HG03378 (cell line): Measurements from ENCODE around the gene INS.
"Not testable (repeated sequence)": the region's sequence is repeated elsewhere in the genome, so short reads cannot be mapped to it uniquely, and the experiment has no call there.

ENCODE experiments used
- ATAC-seq: cut with Tn5 transposase; IDR thresholded peaks from one replicate; pipeline ENCODE4 v1.9.1; 2021; ENCODE audit warnings: mild to moderate bottlenecking, moderate library complexity; ENCODE audit not compliant: unreplicated experiment

Gene INS

DNA sequence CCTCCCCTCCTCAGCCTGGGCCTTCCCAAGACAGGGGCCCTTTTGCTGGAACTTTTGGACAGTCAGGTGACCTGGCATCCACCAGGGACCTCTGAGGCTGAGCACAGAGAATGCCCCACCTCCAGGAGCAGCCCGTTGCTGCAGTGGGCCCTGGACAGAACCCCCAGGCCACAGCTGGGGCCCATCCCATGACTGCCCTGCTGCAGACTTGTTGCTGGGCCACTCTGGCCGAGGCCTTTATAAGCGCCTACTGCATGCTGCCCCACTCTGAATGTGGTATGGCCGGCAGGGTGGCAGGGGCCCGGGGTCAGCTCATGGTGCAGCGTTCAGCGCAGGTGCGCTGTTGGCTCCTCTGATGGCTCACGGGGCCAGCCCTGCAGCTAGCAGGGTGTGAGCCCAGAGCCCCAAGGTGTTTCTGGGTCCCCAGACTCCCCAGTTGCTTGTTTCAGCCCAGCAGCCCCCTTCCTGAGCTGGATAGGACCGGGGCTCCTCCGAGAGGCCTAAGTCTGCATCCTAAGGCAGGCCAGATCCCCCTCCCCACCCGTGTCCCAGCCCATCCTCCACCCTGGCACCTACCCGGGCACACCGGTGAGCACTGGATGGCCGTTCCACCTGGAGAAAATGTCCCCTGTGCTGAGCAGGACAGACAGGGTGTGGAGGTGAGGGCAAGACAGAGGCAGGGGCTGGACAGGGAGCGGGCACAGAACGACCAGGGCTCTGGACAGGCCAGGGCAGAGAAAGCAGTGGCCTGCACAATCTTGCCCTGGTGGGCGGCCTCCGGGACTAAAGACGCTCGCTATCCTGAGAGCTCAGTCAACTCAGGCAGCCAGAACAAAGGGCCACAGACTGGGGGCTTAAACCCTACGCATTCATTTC is 38.7 kb upstream of the INS start:
- no peak for ATAC-seq

DNA sequence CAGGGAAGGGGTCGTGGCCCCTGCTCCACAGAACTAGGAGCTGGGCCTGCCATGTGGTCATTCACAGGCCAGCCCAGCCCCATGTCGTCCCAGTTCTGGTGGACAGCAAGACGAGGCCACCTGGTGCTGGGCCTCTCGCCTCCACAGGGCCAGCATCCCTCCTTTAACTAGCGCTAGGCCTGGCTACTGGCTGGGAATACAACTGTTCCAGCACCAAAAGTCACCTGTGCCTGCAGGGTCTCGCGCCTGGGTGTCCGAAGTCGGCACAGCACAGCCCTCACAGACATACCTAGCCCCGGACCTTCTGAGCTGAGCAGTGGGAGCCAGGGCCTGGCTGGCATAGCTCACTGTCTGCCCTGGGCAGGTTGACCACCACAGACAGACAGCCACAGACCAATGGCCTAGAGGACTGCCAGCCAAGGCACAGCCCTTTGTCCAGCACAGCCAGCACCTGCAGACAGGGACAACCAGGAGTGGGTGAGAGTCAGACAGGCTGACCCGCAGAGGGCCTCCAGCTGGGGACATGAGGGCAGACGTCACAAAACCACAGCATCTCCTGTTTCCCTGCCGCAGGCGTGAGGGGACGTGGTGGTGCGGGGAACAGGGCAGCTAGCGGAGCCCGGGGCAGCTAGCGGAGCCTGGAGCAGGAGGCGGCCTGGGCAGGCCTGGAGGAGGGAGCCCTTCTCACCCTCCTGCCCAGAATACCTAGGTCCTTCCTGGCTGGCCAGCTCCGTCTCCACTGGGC is 37.8 kb upstream of the INS start:
- no peak for ATAC-seq

DNA sequence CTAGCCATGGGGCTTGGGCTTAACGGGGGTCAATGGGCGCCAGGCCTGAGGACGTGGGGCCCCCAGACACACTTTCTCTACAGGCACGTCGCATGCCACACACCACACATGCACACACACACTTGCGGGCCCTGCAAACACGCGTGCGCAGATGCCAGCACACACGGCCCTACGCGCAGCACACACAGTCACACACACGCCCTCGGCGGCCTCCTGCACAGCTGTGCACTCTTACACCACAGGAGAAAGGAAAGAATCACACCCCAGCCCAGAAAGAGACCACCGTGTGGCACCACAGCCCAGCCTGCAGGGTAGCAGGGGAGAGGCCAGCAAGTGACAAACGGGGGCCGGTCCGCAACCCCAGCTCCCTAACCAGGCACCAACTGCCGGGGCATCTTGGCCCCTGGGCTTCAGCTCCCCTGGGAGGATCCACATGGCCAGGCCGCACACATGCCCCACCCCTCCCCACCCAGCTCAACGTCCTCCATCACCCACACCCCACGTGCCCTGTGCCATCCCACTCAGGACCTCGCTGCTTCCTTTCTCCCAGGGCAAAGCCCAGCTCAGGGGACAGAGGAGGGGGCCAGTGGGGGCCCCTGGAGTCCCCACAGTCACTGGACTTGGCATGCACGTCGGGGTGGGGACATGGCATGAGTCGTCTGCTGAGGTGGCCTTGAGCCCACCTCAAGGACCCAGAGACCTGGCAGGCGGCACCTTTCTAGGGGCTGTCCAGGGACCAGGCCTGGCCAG is 36.9 kb upstream of the INS start:
- ATAC-seq, result no peak

DNA sequence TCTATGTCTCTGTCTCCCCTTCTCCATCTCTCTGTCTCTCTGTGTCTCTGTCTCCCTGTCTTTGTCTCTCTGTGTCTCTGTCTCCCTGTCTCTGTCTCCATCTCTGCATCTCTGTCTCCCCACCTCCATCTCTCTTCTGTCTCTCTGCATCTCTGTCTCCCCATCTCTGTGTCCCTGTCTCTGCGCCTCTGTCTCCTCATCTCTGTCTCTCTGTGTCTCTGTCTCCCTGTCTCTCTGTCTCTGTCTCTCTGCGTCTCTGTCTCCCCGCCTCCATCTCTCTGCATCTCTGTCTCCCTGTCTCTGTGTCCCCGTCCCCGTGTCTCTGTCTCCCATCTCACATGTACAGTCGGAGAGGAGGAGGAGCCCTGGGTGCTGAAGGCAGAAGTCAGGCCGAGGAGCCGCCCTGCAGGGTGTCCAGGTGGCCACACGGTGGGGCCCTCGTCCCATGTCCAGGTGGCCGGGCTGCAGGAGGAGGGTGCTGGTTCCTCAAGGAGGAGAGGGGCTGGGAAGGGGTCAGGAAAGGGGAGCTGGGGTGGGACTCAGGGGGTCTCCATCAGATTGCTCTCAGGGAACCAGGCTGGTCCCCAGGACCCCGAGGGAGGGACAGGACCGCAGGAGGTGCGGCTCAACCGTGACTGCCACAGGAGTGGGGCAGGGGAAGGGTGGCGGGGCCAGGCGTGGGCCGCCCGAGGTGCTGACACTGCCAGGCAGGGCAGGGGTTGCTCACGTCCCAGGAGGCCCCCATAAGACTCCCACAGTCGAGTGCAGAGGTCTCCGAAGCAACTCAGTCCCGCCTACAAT is 36.2 kb upstream of the INS start:
- ATAC-seq, result no peak

DNA sequence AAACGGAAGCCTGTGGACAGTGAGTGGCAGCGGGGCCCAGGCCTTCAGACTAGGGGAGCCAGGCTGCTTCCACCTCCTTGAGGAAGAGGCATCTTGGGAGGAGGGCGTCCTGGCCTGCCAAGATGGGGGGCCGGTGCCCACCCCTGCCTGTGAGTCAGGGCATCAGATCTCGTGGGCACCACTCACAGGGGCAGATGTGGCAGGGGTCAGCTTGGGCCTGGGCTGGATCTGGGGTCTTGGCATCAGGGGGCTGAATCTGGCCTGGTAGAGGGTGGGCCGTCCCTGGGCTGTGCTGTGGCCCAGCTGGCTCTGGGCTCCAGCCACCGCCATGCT is 34.7 kb upstream of the INS start:
- no peak for ATAC-seq

DNA sequence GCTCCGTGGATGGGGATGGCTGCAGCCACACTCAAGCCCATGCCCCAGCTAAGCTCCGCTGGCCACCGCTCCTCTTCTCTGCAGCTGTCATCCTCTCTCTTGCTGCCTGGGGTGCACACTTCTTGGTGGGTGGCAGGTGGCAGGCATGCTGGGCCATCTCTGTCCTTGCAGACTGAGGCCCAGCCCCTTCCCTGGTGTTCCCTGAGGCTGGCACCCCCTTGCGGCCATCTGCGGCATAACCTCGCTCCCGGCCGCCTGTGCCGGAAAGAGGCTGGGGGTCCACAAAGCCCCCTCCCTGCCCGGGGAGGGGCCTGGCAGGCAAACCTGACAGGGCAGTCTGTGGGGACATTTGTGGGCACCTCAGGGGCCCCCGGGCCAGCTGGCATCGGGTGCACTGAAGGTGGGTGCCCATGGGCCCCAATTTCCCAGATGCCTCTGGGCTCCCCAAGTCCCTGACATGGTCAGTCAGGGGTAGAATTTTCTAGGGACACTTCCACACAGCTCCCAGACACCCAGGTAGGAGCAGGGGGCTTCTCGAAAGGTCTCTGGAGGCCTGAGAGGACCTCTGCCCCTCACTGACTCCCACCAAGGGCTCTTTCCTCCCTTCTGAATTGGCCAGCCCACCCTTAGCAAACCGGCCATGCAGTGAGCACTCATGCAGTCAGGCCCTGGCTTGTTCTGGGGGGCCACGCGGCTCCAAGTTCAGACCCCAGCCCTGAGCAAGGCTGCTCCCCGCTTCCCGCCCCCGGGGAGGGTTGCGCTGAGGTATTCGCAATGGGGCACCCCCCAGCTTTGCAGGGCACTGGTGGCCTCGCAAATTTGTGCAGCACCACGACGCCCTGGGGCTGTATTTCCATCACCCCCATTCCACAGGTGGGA is 34.1 kb upstream of the INS start:
- ATAC-seq, result no peak

DNA sequence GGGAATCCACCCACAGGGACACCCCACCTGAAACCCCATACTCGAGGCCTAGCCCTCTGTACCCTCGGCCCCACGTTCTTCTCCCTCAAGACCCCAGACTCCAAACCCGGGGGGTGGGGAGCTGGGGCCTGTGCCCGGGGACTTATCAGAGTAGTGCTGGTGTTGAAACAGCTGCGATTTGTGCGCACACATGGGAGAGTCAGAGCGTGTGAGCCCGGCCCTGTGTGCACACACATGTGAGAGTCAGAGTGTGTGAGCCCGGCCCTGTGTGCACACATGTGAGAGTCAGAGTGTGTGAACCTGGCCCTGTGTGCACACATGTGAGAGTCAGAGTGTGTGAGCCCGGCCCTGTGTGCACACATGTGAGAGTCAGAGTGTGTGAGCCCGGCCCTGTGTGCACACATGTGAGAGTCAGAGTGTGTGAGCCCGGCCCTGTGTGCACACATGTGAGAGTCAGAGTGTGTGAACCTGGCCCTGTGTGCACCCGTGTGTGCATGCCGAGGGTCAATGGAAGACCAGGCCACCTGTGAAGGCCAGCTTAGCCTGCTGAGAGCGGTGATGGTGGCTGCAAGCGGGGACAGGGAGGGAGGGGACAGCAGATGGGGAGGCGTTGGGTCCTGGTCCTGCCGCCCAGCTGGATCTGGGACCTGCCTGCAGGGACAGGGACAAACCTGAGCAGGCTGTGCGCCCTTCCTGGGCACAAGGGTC is 33.0 kb upstream of the INS start:
- ATAC-seq, result not testable (repeated sequence)

DNA sequence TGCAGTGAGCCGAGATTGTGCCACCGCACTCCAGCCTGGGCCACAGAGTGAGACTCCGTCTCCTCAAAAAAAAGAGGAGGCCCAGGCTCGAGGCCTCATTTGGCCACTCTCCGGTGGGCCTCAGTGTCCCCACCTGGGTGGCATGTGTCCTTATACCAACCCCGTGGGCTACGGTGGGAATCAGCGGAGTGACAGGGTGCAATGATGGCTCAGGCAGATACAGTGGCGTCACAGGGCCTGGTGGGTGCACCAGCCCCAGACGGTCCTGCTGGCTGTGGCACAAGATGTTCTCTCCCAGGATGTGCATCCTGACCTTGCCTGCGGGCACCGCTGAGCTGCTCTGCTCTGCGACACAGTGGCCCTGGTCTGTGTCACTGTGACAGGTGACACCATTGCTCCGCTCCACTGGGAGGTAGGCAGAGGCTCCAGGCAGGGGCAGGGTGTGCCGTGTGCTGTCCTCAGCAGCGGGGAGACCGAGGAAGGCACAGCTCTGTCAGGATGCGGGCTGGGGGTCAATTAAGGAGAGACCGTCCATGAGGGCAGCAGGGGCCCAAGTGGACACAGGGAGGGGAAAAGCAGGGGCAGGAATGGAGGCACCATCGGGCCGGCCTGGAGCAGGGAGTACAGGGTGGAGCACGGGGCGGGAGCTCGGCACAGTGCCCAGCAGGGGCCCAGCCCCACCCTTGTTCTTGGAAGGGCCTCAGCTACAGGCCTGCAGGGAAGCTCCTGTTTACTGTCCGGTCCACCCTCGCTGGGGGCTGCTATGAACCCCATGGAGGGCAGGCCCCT is 32.3 kb upstream of the INS start:
- ATAC-seq, result no peak

DNA sequence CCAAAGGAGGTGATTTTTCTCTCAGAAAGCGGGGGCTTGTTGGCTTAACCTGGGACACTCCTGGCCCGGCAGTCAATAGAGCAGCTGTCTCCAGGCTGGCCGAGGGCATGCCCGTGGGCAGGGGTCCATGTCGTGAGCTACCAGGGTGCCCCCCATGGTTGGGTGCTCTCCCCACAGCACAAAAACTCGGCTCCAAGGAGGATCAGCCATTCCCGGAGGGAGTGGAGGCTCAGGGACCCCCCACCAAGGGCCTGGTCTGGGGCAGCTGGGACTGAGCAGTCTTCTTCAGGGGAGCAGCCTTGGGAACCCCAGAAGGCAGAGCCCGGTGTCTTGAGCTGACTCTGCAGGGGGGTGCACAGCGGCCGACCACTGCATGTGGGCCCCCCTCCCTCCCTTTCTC is 31.4 kb upstream of the INS start:
- no peak for ATAC-seq

DNA sequence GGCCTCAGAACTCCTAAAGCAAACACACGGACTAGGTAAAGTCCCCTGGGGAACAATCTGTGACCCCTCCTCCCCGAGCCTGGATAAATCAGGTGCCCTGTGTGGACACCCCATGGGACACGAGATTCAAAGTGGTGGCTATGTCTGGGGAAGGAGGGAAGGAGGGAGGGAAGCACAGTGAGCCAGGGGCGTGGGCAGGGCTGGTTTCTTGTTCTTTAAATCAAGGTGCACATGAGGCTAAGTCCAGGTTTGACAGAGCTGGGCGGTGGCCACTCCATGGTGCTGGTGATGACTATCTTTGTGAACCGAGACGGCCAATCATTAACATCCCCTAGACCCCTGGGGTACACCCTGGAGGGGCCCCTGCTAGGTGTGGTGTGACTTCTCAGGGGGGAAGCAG is 30.9 kb upstream of the INS start:
- no peak for ATAC-seq

DNA sequence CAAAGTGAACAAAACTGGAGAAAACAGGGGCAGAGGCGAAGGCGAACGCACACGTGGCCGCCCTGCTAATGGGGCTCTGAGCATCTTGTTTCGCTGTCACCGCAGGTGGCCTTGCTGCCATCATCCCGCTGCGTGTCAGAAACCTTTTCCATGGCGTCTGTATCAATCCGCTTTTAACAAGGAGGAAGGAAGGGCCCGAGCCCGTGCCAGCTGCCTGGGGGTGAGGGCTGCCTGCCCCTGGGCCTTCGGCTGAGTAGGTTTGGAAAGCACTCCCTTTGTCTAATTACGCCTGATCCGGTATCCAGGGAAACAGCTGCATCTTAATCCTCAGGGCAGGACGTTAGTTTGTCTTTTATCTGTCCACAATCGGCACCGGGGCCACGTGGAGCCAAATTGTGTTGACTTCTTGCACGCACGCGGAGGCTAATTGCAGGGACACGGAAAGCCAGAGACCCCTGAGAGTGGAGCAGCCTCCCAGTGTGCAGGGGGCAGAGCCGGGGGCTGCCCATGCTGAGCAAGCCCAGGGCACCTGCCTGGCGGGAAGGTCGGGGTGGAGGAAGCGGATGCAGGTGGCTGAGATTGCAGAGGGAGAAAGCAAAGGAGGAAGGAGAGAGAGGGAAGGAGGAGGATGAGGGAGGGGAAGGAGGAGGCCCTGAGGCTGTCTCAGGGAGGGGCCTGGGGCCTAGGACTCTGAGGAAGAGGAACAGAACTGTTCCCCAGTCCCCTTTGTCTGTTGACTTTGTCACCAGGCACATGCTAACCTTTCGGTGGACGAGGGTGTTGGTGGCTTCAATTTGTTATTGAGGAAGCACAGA is 29.9 kb upstream of the INS start:
- no peak for ATAC-seq

DNA sequence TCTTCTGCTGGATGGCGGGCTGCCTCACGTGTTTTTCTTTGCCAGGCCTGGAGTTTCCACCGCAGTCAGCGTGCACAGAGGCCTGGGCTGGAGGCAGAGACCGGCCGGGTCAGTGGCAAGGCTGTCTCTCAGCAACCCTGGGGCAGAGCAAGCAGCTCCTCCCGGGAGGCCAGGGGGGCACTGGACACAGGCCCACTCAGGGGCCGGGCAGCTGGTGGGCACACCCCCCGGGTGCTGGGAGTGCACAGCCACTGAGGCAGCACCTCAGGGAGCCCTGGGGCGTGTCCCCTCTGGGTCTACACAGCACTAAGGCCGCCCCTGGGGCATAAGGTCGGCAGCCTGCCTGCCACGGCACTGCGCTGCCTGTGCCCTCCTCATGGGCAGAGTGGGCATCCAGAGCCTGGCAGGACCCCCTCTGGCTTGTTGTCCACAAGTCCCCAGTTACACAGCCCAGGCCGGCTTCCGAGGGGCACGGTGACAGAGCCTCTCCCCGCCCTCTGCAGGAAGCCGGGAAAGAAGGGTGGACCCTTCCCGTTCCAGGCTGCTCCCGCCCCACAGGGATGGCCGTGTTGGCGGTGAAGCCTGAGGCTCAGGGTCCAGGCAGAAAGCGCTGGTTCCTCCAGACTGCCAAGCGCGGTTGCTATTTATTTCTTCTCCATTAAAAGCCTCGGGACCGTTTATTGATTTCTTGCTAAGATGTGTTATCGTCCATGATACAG is 29.1 kb upstream of the INS start:
- ATAC-seq, result no peak

DNA sequence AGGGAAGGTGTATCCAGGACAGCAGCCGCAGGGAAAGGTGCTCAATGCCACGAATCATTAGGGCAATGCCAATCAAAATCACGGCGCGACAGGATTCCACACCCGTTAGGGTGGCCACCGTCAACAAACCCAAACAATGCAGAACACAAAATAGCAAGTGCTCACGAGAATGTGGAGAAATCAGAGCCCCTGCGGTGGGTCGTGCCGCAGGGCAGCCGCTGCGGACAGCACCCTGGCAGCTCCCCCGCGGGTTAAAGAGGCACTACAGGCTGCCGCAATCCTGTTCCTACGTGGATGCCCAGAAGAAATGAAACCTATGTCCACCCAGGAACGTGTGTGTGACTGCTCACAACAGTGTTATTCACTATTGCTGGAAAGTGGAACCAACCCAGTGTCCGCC is 27.7 kb upstream of the INS start:
- ATAC-seq, result no peak

DNA sequence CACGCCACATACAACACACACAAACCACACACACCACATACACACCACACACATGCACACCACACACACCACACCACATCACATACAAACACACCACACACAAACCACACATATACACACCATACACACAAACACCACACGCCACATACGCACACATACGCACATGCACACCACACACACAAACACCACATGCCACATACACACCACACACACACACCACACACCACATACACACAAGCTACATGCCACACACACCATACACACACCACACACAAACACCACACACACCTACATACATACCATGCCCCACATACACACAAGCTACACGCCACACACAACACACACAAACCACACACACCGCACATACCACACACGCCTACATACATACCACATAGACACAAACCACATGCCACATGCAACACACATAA is 26.3 kb upstream of the INS start:
- ATAC-seq, result no peak

DNA sequence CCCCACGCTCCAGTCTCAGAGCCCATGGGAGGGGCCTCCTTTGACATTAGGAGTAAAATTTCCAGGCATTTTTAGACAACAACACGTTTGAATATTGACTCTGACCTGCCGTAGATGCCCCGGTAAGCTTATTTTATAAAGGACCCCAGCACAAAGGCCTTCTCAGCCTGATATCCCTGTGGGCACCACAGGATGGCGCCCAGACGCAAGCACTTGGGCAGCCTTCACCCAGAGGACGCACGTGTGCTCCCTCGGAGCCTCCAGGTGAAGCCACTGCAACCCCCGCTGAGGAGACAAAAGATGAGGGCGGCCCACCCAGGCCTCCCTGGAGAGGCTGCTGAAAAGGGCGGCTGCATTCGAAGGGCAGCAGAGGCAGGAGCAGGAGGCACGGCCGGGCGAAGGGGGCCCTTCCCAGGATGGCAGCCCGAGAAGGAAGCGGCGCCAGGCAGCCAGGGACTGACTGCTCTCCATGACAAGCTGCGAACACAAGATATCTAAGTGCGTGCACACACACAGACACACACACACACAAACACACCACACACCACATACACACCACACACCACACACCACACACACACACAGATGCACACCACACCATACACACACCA is 25.8 kb upstream of the INS start:
- no peak for ATAC-seq

DNA sequence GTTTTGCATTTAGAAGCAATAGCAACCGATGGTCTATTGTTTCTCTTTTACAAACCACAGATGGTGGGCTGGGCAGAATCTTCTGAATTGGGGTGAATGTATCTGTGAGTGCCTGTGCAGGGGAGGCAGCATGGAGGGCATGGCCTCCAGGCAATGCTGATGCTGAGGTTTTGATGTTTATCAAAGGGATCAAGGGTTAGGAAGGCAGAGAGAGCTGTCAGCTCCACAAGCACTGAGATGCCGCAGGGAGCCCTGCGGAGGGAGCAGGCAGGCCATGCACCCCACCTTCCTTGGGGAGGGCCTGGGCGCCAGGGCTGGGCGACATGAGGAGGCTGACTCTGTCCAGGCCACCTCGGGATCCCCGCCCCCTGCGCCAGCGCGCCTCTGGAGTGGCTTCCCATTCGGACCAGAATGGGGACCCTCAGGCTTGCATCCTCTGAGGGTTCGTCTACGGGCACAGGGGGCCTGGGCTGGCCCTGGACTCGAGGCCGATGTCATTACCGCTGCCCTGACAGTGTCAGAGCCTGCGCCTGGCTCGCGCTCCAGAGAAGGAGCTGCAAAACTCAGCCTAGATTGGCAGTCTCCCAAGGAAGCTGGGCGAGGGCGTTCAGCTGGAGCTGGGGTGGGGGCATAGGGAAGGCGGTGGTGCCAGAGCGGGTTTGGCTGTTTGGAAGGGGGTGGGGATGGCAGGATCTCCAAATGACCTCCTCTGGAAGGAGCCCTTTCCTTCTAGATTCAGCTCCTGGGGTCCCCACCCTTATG is 24.5 kb upstream of the INS start:
- no peak for ATAC-seq
